ENCODE results near the gene SMYD3. TPM values are rescaled to one million over a fixed set of nuclear protein-coding genes. Genes with fewer than 3 reads are reported as not detected.
A peak's percentile ranks its signal among the peaks of the same experiment; 100 is the strongest.

SMYD3 gene
- total and polyA plus RNA-seq, 8 donors: 20.4 to 35.1 (median 24.3) TPM

DNA sequence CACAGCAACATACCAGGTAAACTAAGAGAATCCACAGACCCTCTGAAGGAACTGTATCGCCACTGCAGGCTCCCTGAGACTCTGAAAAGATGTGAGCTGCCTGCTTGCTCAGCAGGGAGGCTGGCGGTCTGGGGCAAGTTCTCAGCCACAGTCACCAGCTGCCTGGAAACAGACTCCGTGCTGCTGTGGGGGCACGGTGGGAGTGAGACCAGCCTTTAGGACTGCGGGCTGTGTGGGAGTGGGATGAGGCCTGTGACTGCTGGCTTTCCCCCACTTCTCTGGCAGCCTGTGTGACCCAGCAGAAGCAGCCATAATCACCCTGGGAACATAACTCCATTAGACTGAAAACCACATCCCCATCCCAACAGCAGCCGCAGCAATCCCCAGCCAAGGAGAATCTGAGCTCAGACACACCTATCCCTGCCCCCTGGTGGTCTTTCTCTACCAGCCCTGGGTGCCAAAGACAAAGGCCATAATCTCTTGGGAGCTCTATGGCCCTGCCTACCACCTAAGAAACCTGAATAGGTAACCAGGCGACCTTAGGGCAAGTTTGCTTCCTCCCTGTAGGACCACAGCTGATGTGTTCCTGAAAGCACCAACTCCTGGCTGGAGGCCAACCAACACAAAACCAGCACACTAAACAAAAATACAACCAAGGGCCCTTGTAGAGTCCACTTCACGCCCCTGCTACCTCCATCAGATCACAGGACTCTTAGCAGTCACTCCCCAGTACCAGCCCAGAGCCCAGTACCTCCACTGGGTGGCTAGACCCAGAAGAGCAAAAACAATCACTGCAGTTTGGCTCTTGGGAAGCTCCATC, 151.5 kb downstream of the SMYD3 start:
- intact Hi-C loops (cut with DNase I): no loop called here
- Histone ChIP-seq H3K4me1 (no peaks in the 10 kb centered on the region), H3K9me3 (peaks cover 0 to 15% of the 10 kb centered on the region in 2 donors), H3K36me3 (no peaks in the 10 kb centered on the region), H3K4me3 (no peak overlapping the region), H3K27me3 (no peaks in the 10 kb centered on the region), H3K27ac (no peak overlapping the region)
- TF ChIP-seq, protein P1, sequence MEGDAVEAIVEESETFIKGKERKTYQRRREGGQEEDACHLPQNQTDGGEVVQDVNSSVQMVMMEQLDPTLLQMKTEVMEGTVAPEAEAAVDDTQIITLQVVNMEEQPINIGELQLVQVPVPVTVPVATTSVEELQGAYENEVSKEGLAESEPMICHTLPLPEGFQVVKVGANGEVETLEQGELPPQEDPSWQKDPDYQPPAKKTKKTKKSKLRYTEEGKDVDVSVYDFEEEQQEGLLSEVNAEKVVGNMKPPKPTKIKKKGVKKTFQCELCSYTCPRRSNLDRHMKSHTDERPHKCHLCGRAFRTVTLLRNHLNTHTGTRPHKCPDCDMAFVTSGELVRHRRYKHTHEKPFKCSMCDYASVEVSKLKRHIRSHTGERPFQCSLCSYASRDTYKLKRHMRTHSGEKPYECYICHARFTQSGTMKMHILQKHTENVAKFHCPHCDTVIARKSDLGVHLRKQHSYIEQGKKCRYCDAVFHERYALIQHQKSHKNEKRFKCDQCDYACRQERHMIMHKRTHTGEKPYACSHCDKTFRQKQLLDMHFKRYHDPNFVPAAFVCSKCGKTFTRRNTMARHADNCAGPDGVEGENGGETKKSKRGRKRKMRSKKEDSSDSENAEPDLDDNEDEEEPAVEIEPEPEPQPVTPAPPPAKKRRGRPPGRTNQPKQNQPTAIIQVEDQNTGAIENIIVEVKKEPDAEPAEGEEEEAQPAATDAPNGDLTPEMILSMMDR (IDR thresholded peaks at IDR 0.05): no peak
- no peak for ATAC-seq
- no peak for DNase-seq

DNA sequence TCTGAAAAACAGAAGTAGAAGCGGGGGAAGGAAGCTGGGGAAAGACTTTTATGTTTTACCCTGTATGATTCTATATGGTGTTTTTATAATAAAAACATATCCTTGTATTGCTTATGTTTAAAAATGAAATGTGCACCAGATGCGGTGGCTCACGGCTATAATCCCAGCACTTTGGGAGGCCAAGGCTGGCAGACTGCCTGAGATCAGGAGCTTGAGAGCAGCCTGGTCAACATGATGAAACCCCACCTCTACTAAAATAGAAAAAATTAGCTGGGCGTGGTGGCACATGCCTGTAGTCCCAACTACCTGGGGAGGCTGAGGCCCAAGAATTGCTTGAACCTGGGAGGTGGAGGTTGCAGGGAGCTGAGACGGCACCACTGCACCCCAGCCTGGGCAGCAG, 155.4 kb downstream of the SMYD3 start:
- Histone ChIP-seq H3K9me3 (no peaks in the 10 kb centered on the region), H3K27me3 (no peaks in the 10 kb centered on the region), H3K27ac (no peak overlapping the region), H3K4me1 (no peaks in the 10 kb centered on the region), H3K36me3 (no peaks in the 10 kb centered on the region), H3K4me3 (no peak overlapping the region)
- ATAC-seq: no peak
- peak in 1 of 4 donors; percentile 40 for DNase-seq
- intact Hi-C loops (cut with DNase I): no loop called here
- TF ChIP-seq, protein P1 (IDR thresholded peaks at IDR 0.05): no peak

DNA sequence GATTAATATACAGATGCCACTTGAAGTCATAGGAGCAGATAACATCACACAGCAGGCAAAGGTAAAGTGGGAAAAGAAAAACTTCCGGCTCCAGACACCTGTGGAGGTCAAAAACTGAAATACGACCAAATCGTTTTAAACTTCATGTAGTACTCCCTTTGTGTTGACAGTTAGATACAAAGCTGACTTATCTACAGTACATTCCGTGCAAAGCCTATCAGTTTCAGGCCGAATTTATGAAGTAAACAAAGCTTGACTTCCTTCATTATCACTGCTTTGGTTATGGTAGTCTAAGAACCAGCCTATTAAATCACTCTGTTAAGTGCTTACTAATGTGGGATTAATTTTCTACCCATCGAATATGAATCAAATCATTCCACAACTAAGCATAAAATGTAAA, 156.3 kb downstream of the SMYD3 start:
- Histone ChIP-seq H3K27me3 (no peaks in the 10 kb centered on the region), H3K36me3 (no peaks in the 10 kb centered on the region), H3K4me1 (no peaks in the 10 kb centered on the region), H3K4me3 (no peak overlapping the region), H3K27ac (no peak overlapping the region), H3K9me3 (no peaks in the 10 kb centered on the region)
- TF ChIP-seq, protein P1 (IDR thresholded peaks at IDR 0.05): no peak
- ATAC-seq (no peak), DNase-seq (no peak)
- intact Hi-C loops (cut with DNase I): no loop called here

DNA sequence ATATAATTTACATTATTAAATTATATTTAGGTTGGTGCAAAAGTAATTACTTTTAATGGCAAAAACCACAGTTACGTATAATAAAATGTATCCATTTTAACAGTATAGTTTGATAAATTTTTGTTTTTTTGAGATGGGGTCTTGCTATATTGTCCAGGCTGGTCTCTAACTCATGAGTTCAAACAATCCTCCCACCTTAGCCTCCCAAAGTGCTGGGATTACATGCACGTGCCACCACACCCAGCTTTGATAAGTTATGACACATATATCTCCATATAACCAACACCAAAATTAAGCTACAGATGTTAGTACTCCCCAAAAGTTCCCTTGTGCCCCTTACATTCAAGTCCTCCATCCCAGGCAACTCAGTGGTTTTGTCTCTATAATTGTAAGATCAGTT, 163.1 kb downstream of the SMYD3 start:
- DNase-seq (no peak), ATAC-seq (no peak)
- Histone ChIP-seq H3K4me1 (no peaks in the 10 kb centered on the region), H3K27me3 (no peaks in the 10 kb centered on the region), H3K27ac (no peak overlapping the region), H3K9me3 (peaks cover 0 to 14% of the 10 kb centered on the region in 2 donors), H3K4me3 (no peak overlapping the region), H3K36me3 (no peaks in the 10 kb centered on the region)
- TF ChIP-seq, protein P1 (IDR thresholded peaks at IDR 0.05): no peak
- intact Hi-C loops (cut with DNase I): no loop called here

DNA sequence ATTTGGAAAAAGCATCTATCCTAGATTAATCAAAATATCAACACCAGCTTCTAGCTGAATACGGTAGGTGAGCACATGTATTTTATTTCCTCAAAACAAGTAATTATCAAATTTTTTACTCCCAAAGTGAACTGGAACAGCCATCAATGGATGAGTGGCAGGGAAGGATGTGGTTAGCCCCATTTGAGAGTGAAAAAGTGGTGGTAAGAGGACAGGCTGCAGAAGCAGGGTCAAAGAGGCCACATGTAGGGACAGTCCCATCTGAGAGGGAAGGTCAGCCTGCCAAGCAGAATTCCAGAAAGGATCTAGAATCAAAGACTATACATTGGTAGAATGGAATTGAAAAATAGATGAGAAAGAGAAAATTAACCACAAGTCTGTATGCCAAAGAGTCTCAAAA, 163.8 kb downstream of the SMYD3 start:
- Histone ChIP-seq H3K27ac (no peak overlapping the region), H3K9me3 (peaks cover 0 to 14% of the 10 kb centered on the region in 2 donors), H3K36me3 (no peaks in the 10 kb centered on the region), H3K4me1 (no peaks in the 10 kb centered on the region), H3K27me3 (no peaks in the 10 kb centered on the region), H3K4me3 (no peak overlapping the region)
- DNase-seq (no peak), ATAC-seq (no peak)
- TF ChIP-seq, protein P1 (IDR thresholded peaks at IDR 0.05): no peak
- intact Hi-C loops (cut with DNase I): no loop called here
